Measurements from ENCODE around the gene CLSTN1. TPM values are rescaled to one million over a fixed set of nuclear protein-coding genes. Genes with fewer than 3 reads are reported as not detected.

Gene CLSTN1
- total and polyA plus RNA-seq, 2 donors from 2014 or later, result 114 to 158 TPM

DNA sequence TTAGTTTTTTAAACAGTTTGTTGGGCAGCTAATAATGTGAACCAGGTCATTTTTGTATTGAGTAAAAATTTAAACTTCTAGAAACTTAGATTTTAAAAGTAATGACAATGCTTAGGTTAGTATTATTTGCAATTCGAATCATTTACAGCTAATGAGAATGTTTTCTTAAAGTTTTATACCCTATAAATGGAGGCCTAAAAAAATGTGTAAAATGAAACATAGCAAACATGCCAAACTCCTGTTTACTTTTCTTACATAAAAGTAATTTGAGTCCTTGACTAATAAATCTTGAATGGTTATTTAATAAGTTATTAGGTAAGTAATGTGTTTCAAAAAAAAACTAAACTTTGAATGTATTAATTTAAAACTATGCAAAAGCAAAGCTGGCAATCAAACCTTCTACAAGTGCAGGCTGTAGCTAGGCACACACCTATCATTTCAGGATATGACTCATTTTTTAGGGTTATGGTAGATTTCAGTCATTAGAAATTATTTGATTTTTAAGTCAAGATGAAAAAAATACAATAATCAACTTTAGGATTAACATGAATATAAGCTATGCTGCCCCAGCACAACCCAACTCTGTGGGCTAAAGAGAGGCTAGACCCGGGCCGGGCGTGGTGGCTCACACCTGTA lies 41.5 kb downstream of the CLSTN1 start:
- Histone ChIP-seq H3K4me1 (ENCODE audit: control insufficient read depth in 2 of 3, insufficient read depth in 2 of 3, low read depth in 1 of 3, low read length in 3 of 3) (no peaks in the 10 kb centered on the region), H3K27me3 (ENCODE audit: control insufficient read depth, insufficient read depth, low read length) (no peaks in the 10 kb centered on the region), H3K36me3 (ENCODE audit: control insufficient read depth in 2 of 3, insufficient read depth in 3 of 3, low read length in 3 of 3) (no peaks in the 10 kb centered on the region), H3K9me3 (ENCODE audit: control insufficient read depth in 2 of 3, insufficient read depth in 1 of 3, low read length in 3 of 3) (no peaks in the 10 kb centered on the region), H3K27ac (ENCODE audit: low read depth in 2 of 2, low read length in 2 of 2) (no peak overlapping the region), H3K9ac (ENCODE audit: low read length in 3 of 3) (no peak overlapping the region), H3K4me3 (ENCODE audit: low read length in 3 of 3) (no peak overlapping the region)
- intact Hi-C loops (cut with DNase I), result loop anchor here (10.0 kb wide), 1 partner anchor 83 kb away; no protein-coding TSS in a partner anchor
- DNase-seq (no peak), FAIRE-seq (no peak)
- TF ChIP-seq CTCF (IDR thresholded peaks at IDR 0.05; ENCODE audit: borderline replicate concordance, extremely low read depth, insufficient read depth), result no peak

- DNase-seq (no peak), FAIRE-seq (no peak)
Measured at GRCh38 chr1:9780554-9781110, 43.1 kb downstream of the CLSTN1 start.

DNA sequence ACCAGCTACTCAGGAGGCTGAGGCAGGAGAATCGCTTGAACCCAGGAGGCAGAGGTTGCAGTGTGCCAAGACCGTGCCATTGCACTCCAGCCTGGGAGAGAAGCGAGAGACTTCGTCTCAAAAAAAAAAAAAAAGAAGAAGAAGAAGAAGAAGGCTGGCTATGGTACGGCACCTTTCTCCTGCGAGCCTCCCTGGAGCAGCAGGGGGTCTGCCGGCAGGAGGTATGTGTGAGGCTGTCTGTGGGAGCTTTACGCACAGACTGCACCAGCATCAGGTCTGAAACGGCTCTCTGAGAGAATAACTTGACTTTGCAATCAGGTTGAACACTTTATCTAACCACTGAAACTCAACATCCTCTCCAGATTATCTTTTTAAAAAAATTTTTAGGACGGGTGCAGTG lies 44.9 kb downstream of the CLSTN1 start:
- H3K9me3 ChIP-seq (ENCODE audit: control insufficient read depth in 2 of 3, insufficient read depth in 1 of 3, low read length in 3 of 3), result no peaks in the 10 kb centered on the region
- intact Hi-C loops (cut with DNase I), result no loop called here

More at GRCh38 chr1:9780554-9781110, 43.1 kb downstream of the CLSTN1 start:
- intact Hi-C loops (cut with DNase I), result loop anchor here (10.0 kb wide), 1 partner anchor 84 kb away; no protein-coding TSS in a partner anchor
- H3K36me3 ChIP-seq (ENCODE audit: control insufficient read depth in 2 of 3, insufficient read depth in 3 of 3, low read length in 3 of 3), result no peaks in the 10 kb centered on the region
- H3K27ac ChIP-seq (ENCODE audit: low read depth in 2 of 2, low read length in 2 of 2), result no peak overlapping the region
- H3K27me3 ChIP-seq (ENCODE audit: control insufficient read depth, insufficient read depth, low read length), result no peaks in the 10 kb centered on the region
- no peaks in the 10 kb centered on the region for H3K9me3 ChIP-seq (ENCODE audit: control insufficient read depth in 2 of 3, insufficient read depth in 1 of 3, low read length in 3 of 3)
- TF ChIP-seq CTCF (IDR thresholded peaks at IDR 0.05; ENCODE audit: borderline replicate concordance, extremely low read depth, insufficient read depth), result no peak
- H3K4me3 ChIP-seq (ENCODE audit: low read length in 3 of 3), result no peak overlapping the region
- H3K9ac ChIP-seq (ENCODE audit: low read length in 3 of 3), result no peak overlapping the region
- H3K4me1 ChIP-seq (ENCODE audit: control insufficient read depth in 2 of 3, insufficient read depth in 2 of 3, low read depth in 1 of 3, low read length in 3 of 3), result no peaks in the 10 kb centered on the region

More for the DNA sequence above, 44.9 kb downstream of the CLSTN1 start:
- H3K27me3 ChIP-seq (ENCODE audit: control insufficient read depth, insufficient read depth, low read length), result no peaks in the 10 kb centered on the region
- FAIRE-seq (no peak), DNase-seq (no peak)
- no peak overlapping the region for H3K4me3 ChIP-seq (ENCODE audit: low read length in 3 of 3)
- H3K9ac ChIP-seq (ENCODE audit: low read length in 3 of 3), result no peak overlapping the region
- no peak for TF ChIP-seq CTCF (IDR thresholded peaks at IDR 0.05; ENCODE audit: borderline replicate concordance, extremely low read depth, insufficient read depth)
- no peaks in the 10 kb centered on the region for H3K36me3 ChIP-seq (ENCODE audit: control insufficient read depth in 2 of 3, insufficient read depth in 3 of 3, low read length in 3 of 3)
- H3K4me1 ChIP-seq (ENCODE audit: control insufficient read depth in 2 of 3, insufficient read depth in 2 of 3, low read depth in 1 of 3, low read length in 3 of 3), result no peaks in the 10 kb centered on the region
- no peak overlapping the region for H3K27ac ChIP-seq (ENCODE audit: low read depth in 2 of 2, low read length in 2 of 2)
